ENCODE results near the gene ANKRD9.
"Not testable (repeated sequence)": the region's sequence is repeated elsewhere in the genome, so short reads cannot be mapped to it uniquely, and the experiment has no call there.

ANKRD9 gene

GRCh38 chr14:102538602-102539543, 29.3 kb upstream of the ANKRD9 start:
- DNase-seq: no peak

- no peak for DNase-seq
Measured at GRCh38 chr14:102537981-102538601, 28.5 kb upstream of the ANKRD9 start.

- no peak for DNase-seq
Measured at GRCh38 chr14:102532204-102532658, 22.7 kb upstream of the ANKRD9 start.

- no peak for DNase-seq
Measured at GRCh38 chr14:102530828-102531478, 21.4 kb upstream of the ANKRD9 start.

GRCh38 chr14:102528431-102529170, 19.0 kb upstream of the ANKRD9 start:
- DNase-seq: no peak

- no peak for DNase-seq
Measured at GRCh38 chr14:102525929-102526497, 16.4 kb upstream of the ANKRD9 start.

GRCh38 chr14:102525219-102525928, 15.8 kb upstream of the ANKRD9 start:
- peak; percentile 72 for DNase-seq

- peak; percentile 98 for DNase-seq
Measured at GRCh38 chr14:102524451-102525218, 15.1 kb upstream of the ANKRD9 start.

- DNase-seq: peak; percentile 59
Measured at GRCh38 chr14:102523569-102524450, 14.2 kb upstream of the ANKRD9 start.

GRCh38 chr14:102523200-102523568, 13.6 kb upstream of the ANKRD9 start:
- DNase-seq: no peak

GRCh38 chr14:102519709-102520108, 10.1 kb upstream of the ANKRD9 start:
- DNase-seq: not testable (repeated sequence)

- no peak for DNase-seq
Measured at GRCh38 chr14:102518063-102518648, 8.6 kb upstream of the ANKRD9 start.

- DNase-seq: no peak
Measured at GRCh38 chr14:102517392-102518062, 8.0 kb upstream of the ANKRD9 start.

- DNase-seq: peak; percentile 19
Measured at GRCh38 chr14:102516531-102517391, 7.2 kb upstream of the ANKRD9 start.

GRCh38 chr14:102514987-102515733, 5.6 kb upstream of the ANKRD9 start:
- no peak for DNase-seq

- no peak for DNase-seq
Measured at GRCh38 chr14:102513899-102514772, 4.6 kb upstream of the ANKRD9 start.
